Embryonic facial prominence (tissue), 1 donor: ENCODE results near the gene GP1BB.

Source experiments
- DNase-seq: peaks from one replicate; pipeline ENCODE4 v3.0.0-alpha.2; 2016; ENCODE audit errors: extremely low spot score

Gene GP1BB

DNA sequence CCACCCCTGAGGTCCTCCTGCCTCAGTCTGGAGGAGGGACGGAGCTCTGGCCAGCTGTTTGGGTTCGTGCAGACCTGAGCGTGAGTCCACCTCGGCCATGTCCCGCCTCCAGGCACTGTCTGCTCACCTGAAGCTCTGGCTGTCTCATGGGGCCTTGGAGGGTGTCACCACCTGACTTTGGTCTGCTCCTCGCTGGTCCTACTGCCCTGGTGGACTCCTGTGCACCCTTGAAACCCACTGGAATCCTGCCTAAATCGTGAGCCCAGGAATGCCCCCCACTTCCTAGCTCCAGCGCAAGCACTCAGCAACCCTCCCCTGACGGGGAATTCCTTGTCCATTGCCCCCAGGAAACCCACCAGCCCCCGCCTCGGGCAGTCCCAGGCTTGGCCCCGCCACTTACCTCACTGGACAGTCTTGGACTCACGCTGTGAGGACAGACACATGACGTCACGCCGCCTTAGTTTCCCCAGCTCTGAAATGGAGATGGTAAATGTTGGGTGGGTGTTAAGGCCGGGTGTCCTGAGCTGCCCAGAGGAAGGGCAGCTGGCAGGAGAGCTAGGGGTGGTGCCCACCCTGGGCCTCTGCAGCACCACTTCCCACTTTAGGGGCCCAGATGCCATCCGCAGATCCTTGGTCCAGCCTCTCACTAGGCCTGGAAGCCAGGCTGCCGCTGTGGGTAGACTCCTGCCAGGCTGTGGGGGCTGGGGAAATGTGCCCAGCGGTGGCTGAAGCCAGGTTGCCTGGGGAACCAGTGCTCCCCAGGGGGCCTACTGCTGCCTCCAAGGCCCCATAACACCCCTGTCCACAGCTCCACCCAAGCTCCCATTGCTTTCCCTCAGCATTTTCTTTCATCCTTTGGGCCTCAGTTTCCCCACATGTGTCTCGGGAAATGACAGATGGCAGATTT, 19.1 kb downstream of the GP1BB start:
- no peak for DNase-seq

DNA sequence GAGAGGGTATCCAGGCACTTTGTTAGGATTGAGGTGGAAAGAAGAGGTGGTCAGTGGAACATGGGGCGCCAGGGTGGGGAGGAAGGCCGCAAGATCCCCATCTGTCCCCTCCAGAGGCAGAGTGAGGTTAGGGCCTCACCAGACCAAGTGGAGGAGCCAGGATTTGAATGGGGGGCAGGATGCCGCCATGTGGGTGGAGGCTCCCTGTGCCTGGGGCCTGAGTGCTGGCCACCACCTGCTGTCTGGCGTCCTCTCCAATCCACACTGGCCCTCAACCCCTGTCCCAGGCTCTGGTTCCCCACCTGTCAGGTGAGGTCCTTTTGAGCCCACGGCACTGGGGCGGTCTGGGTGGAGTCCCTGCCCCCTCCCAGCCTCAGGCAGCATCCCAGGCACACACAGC, 19.7 kb downstream of the GP1BB start:
- no peak for DNase-seq

DNA sequence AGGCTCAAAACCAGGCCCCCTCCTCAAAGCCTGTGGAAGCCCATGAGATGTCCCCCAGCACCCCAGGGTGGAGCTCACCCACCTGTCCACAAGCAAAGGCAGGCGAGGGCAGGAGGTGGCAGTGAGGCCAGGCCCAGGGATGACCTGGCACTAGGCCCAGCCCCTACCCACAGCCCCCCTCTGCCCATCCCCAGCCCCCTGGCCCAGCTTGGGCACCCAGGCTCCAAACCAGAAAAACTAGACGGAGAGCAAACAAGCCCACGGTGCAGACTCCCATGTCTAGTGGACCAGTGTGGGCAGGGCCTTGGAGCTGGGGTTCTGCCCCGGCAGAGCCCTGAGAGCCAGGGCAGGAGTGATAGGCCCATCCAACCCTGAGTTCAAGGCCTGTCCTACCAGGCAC, 20.3 kb downstream of the GP1BB start:
- DNase-seq, result no peak

DNA sequence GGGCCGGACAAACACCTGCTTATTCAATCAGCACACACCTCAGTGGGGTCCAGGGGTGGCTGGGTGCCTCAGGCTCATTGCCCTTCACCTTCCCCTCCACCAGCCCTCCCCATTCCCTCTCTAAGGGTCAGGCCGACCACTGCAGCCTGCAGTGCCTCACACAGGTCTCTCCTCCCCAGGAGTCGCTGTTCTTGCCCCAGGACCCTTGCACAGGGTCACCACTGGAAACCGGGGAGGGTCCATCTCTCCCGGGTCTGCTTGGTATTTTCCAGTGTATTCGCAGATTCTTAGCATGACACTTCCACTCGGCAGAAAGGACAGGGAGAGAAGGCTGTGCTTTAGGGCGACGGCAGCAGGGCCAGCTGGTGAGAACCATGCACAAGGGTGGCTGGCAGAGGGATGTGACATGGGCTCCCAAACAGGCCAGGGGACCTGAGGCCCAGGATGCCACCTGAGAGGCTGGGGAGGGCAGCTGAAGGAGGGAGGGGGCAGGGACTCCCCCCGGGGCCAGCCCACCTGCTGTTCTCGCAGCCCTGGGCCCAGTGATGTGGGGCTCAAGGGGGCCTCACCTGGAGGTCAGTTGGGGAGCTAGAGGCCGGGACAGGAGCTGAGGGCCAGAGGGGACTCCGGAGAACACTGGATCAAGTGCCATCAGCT, 21.1 kb downstream of the GP1BB start:
- no peak for DNase-seq

DNA sequence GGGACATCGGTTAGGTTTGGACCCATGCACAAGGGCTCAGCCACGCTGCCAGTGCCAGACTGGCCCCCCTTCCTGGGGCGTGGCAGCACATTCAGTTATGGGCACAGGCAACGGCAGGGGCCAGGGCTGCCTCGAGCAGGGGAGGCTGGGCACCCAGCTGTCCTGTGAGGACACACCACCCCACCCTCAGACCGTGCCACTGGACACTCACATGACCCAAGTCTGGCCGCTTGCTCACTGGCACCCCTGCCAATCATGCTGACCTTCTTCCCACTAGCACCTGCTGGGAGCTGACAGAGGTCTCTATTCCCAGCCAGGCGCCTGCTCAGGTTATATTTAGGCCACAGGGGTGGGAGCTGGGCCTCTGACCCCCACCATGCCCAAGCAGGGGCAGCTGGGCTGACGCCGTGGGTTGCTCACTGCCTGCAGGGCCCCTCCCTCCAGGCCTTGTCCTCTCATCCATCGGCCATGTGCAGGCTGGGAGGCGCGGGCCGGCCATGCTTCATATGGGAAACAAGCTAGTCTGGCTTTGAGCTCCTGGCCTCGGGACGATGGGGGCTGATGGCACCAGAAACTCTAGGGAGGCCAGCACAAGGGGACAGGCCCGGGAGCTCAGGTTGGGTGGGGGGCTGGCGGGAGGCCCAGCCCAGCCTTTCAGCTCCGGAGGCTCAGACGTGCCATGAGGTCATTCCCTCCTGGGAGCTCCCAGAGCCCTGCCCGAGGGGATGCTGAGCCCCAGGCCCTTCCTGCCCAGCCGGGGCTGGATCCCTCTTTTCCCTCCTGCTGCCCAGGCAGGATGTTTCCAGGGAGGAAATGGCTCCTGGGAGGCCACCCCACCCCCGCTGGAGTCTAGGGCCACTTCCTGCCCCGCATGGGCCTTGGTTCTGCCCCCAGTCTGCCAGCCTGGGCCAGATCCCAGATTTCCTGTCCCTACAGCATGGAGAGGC, 22.1 kb downstream of the GP1BB start:
- DNase-seq, result no peak

DNA sequence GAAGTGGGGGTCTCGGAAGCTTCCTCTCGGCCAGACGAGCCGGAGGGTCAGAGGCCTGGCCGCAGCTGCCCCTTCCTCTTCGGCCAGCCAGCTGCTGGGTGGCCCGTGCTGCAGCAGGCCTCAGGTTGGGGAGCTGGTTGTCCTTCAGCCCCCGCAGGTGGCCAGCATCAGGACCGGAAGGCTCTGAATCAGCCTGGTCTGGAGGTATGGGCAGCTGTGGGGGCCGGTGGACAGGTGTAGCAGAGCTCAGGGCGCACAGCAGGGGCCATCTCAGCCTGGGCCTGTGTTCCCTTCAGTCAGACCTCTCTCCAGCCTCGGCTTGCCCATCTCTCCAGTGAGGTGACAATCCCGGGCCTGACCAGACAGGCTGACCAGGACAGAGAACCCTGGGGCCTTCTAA, 23.4 kb downstream of the GP1BB start:
- DNase-seq, result no peak

DNA sequence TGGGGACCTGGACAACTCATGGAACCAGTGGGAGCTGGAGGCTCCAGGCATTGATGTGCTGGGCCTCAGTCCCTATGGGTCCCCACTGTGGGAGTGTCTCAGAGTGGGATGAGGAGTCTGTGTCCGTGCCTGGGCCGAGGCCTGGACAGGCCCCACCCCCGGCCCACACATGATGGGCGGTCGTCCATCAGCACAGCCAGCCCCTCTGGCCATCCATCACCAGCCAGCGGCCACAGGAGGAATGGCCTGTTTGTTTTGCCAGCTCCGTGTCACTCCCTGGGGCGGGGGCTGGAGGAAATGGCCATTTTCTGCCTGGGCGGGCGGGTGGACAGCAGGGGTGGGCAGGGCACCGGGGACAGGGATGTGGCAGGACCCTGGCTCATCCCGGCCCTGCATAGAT, 24.2 kb downstream of the GP1BB start:
- DNase-seq, result no peak

DNA sequence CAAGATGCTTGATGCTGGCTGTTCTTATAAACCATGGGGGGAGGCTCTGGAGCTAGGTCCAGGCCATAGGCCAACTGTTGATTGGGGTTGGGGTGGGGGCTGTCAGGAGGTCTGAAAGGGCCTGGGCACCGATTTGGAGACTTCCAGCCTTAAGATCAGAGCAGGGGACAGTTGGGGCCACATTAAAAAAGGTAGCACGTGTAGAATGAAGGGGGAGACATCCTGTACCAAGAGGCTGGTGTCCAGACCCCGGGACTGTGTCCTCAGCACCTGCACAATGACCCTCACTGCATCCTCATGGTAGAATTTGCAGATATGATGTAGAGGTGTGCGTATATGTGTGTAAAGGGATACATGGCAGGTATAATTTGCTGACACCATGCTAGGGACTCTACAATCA, 24.8 kb downstream of the GP1BB start:
- DNase-seq, result no peak

DNA sequence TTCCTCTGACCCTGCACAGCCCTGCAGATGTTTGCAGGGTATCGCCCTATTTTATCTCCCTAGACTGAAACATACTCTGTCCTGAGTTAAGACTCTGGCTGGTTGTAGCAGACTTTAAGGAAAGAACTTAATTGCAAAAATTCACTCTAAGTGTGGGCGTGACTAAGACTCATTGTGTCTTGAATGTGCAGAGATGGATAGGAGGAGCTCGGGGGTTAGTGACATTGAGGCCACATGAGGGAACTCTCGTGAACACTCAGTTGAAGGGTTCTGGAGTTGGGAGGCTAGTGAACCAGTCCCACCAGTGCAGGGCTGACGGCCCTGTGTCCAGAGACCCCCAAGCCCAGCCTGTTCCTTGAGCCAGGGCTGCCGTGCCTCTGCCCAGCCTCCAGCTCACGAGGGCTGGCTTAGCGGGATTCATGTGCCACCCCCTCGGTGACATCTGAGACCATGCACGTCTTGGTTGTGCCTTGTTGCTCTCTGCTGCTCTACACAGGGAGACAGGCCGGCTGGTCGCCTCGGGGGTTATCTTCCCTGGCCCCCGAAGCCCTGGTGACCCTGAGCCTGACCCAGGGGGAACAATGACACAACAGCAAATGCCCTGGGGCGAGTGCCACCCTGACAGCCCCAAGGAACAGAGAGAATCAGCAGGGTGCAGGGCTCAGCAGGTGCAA, 25.8 kb downstream of the GP1BB start:
- no peak for DNase-seq

DNA sequence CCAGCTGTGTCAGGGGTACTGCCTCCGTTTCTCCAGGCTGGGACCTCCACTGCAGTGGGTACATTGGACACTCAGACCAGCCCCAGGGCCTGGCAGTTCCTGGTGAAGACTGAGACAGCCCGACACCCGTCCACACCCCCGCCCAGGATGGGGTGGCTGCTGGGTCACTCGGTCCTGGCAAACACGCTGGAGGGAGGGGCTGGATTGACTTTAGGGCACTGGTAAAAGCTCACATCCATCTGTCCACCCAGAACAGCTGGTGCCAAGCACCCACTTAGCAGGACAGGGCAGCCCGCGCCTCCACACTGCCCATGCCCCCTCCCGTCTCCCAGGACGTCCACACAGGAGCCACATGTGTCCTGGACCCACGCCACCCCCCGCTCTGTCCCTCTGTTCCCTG, 26.5 kb downstream of the GP1BB start:
- DNase-seq, result no peak

DNA sequence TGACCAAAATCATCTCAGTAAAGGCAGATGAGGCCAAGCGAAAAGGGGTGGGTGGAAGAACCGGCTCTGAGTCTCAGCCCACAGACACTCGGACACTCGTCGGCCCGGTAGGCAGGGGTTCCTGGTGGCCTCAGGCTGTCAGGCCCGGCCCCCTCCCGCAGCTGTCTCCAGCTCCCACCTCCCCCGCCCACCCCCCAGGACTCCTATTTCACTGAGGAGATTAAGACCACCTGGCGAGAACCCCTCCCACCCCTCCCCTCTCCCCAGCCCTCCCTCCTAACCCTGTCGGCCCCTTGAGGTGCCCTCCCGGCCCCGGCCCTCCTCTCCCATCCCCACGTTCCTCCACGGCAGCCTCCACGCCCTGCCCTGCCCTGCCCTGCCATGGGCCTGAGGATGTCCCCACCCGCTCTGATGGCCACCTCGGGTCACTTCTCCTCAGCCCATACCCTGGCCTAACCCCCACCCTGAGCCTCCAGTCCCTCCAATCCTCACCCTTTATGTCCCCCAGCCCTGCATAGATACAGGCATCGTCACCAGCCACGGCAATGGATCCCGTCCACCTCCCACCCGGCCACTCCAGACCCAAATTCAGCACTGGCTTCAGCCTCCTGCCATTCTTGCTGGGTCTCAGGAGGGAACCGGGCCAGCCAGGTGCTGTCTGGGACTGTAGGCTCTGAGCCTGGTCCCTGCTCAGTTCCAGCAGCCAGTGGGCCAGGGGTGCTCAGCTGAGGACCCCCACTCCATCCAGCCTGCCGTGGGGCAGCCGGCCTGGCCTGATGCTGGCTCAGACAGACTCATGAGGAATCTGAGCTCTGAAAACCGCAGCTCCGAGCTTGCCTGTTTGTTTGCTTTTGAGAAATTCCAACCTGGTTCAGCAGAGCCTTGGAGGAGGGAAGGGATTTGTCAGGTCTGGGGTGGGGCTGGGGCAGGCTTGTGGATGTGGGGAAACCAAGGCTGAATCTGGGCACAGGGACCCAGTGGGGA, 27.5 kb downstream of the GP1BB start:
- no peak for DNase-seq

DNA sequence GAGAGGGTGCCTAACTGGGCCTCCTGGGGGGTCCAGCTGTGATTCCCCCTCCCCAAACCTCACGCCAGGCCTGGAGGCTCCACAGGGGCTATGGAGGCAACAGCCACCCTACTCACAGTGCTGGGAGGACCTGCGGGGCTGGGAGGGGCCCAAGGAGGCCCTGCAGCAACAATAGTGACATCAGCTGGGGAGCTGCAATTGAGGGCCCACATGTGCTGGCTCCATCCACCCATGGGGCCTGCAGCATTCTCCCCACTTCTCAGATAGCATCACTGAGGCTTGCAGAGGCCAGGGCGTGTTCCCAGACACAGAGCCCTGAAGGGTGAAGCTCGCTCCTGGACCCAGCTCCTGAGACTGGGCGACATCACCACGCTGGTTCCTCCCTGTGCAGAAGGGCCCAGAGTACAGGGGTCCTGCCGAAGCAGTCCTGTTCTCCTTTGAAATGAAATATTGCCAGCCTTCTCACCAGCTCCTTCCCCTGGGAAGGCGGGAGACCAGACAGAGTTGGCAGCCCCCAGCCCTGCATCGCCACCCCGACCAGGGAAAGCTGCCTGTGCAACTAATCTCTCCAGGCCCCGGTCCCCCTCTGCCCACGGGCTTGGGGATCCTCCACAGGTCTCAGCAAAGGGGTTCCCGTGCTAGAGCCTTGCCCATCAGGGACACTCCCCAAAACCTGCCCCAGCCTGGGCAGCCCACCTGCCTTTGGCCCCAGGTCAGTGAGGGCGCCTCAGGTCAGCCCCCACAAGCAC, 28.3 kb downstream of the GP1BB start:
- no peak for DNase-seq

DNA sequence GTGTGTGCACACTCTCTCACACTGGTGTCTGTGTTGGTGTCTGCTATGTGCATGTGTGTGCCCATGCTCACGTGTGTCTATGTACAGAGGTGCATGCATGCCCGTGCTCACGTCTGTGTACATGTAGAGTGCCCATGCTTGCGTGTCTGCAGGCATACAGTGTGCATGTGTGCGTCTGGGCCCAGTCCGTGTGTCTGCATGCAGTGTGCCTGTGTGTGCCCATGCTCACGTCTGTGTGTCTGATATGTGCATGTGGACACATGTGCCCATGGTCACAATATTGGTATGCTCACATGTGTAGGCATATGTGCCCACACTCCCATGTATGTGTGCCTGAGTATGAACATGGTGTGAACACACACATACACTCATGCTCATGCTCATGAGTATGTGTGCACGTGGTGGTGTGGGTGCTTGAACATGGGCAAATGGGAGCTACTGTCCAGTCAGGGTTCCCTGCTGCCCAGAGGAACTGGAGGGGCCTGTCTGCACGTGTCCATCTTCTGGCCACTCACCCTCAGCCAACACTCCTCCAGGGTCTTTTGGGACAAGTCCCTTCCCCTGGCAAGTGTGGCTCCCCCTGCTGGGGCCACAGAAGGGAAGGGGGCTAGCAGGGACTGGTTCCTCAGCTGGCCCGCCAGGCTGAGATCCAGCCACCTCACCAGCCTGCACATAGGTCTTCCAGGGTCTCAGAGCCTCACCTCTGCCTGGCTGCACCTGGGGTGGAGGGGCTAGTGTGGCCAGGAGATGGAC, 29.9 kb downstream of the GP1BB start:
- no peak for DNase-seq

DNA sequence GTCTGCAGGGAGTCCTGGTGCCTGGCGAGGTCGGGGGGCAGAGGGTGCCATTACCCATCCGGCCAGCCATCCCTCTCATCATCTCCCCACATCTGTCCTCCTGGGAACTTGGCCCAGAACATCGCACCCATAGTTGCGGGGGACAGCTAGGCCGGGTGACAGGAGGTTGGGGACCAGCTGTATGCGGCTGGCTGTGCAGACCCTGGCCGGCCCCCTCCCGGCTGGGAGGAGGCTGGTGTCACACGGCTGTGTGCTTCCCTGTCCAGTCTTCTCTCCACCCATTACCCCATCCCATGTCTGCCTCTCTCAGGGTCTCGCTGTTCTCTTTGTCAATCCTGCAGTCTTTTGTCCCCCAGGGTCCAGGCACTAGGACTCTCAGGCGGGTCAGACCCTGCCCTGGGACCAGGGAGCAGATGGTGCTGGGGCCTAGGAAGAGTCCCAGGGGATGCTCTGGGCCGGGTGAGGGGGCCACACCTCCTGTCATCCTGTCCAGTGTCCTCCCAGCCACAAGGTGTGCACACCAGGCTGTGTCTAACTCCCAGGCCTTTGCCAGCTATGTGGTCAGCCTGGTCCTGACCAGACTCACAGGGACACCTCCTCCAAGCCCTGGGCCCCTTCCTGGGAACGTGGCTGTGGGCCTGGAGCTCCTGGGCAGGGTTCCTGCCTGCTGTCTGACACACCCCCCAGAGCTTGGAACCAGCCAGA, 30.8 kb downstream of the GP1BB start:
- no peak for DNase-seq

DNA sequence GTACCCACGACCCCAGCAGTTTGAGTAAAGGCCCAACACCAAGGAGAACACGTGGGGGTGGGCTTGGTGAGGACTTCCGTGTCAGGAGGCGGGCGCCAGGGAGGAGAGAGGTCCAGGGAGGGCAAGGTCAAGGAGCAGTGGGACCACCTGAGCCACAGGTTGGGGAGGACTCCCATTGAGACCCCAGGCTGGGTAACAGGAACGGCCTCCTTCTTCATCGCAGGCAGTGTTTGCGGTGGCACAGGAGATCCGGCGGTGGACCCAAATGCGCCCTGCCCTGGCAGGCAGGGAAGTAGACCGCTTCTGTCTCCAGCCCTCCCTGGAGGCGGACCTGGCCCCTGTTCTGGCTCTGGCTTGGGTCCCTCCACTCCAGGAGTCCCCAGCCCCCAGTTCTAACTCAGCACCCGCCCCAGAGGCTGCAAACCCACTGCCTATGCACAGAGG, 31.4 kb downstream of the GP1BB start:
- DNase-seq, result no peak

DNA sequence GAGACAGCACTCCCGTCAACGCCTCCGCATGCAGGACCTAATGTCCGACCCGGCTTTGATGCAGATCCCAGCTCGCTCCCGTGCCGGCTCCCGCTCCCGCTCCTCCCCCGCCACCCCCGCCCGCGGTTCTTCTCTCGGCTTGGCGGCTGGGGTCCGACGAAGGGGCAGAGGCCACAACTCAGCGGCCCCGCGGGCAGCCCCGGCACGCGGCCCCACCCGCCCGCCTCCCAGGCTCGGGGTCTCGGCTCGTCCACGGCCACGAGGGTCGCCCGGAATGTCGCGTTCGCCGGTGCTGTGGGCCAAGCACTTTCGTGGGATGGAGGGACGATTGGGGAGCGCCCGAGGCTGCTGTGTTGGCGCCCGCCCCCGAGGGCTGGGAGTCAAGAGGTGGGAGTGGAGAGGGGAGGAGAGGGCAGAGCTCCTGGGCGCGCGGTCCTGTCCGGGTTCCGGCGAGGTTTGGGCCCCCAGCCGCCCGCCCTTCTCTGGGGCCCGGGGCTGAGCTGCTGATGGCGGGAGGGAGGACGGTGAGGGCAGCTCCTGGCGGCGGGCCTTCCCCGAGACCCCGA, 31.9 kb downstream of the GP1BB start:
- DNase-seq, result no peak

DNA sequence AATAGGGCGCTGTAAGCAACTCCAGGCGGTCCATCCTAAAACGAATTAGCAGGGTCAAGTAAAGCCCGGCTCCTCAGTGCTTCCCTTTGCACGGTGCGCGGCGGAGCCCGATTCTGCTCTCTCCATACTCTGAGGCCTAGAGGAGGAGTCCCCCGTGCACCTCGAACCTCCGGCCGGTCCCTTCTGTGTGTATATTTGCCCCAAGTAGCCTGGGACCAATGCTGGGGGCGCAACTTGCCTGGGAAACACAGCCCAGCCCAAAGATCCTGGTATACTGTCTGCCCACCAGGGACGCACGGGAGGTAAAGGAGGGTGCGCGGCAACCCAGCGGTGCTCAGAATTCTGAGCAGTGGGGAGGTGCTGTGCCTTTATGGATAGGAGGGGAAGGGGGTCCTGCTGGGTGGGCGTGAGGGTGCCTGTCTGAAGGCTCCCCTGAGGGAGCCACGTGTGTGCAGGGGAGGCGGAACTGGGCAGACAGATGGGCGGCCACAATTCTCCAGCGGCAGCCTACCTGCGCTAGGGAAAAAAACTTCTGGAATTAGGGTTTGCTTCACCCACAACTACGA, 32.5 kb downstream of the GP1BB start:
- no peak for DNase-seq
